Stimulated activated CD4-positive, alpha-beta T cell treated with anti-CD3 and anti-CD28 coated beads, TNF-alpha, amount 100 ng/mL, for 48 hours (primary cell): ENCODE measurements around the gene IP6K2.
A peak's percentile ranks its signal among the peaks of the same experiment; 100 is the strongest.

ENCODE experiments used
- DNase-seq, 3 donors: peaks; one replicate each; pipeline ENCODE4 v3.0.0-alpha.2; 2020; ENCODE audit warnings: low read depth in 3 of 3

The IP6K2 gene

DNA sequence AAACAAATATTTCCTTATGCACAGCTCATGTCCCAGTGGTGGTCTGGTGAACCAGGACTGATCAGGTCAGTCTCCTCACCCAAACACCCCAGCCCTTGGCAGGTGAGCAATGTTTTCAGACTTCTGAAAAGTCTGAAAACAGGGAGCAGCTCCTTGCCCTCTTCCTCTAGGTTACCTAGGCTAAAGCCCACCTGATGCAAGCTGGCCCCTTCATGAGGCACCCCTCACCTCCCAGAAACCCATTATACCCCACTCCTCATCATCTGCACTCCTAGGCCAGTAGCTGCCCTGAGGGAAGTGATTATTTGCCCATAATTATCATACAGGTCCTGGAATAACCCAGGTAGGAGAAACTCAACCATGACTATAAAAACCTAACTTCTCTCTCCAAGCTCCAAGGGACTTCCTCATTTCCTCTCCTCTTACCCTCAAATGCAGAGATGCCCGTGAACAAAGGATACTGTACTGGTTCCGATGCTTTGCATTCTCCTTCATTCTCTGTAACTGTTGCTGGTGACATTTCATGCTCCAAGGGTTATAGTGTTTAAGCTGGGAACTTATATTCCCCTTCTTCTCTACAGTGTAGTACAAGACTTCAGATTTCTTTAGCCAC is 26.1 kb downstream of the IP6K2 start:
- DNase-seq: no peak

GRCh38 chr3:48689384-48689783 is 27.6 kb downstream of the IP6K2 start:
- DNase-seq: no peak

- DNase-seq: no peak
Observed at GRCh38 chr3:48688737-48689075, 28.3 kb downstream of the IP6K2 start.

DNA sequence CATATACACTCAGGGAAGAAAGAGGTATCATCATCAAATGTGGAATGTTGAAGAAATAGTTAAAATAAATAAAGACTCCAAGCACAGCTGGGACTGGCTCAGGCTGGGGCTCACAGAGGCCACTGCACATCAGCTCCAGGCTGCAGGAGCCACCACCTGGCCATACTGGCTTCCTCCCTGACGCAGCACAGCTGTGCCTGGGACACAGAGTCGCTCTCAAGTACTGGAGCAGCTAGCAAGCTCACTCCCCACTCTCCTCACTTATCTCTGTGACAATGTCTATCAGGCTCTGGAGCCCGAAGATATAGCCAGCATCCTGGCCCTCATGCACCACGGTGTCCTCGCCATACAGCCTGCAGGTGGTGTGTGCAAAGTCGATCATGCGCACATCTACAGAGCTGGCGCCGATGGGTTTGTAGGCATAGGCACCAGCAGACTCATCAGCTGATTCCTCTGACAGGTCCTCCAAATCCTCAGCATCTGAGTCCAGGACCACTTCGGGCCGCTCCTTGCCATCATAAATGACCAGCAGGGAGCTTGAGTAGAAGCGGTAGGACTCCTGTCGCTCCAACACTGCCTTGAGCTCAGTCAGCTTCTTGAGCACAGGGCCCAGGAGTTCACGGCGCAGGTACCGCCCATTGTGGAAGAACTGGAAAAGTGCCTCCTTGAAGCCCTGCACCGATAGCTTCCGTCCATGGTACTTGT is 28.8 kb downstream of the IP6K2 start:
- DNase-seq: no peak

GRCh38 chr3:48687220-48687678 is 29.8 kb downstream of the IP6K2 start:
- DNase-seq: no peak

DNA sequence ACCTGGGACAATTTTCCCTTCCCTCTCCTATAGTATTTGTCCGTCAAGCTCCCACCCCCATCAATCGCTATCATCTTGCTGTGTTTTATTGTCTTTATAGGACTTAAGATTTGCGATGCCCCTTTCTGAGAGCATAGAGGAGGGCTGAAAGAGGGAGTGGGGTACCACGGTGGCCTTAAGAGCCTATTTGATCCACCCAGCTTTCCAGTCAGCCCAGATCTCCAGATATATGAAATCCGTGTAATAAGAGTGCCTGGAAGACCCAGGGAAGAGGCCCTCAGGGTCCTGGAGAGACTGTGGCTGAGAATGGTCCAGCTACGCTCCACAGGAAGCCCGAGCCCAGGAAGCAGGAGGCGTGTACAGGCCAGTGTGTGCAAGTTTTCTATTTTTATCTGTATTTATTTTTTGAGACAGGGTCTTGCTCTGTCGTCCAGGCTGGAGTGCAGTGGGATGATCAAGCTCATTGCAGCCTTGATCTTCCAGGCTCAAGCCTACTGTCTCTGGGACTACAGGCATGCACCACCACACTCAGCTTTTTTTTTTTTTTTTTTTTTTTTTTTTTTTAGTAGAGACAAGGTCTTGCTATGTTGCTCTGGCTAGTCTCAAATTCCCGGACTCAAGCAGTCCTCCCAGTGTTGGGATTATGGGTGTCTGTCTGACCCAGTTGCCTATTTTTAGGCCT is 30.3 kb downstream of the IP6K2 start:
- no peak for DNase-seq

DNA sequence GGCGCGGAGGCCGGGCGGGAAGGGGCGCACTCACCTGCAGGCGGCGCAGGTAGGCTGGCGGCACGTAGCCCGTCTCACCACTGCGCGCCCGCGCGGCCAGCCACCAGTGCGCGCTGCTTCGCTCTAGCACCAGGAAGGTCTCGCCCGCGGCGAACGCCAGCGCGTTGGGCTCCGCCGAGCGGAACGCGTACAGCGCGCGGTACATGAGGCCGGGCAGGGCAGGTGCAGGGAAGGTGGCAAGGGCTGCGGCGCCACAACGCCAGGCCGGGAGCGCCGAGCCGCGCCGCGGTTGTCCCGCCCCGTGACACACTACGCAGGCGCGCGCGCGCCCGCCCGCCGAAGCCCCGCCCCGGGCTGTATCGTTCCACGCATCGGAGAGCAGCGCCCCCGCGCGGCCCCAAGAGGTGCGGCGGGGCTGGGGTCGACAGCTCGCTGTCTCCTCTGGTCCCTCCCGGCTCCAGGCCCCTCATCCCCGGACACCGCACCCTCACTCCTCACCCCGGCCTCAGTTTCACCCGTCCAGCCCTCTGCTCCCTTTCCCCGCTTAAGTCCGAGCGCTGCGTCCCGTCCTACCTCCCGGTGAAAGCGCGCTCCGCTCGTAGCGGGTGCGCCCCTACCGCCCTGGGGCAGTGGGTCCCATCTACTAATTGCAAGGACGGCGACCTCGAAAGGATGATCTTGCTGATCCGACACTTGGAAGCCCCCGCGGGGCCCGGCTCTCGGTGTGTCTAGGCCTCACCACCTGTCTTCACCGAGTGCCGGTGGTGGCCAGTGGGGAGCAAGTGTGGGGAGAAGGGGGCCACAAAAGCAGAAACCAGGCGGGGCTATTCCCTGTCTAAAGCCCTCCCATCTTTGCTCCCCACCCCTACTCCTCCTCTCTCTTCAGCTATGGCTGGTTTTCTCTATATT is 31.2 kb downstream of the IP6K2 start, which contains the start of gene NCKIPSD:
Gene NCKIPSD (minus strand): TSS at position 313 of the 909 bp plus-strand sequence. CDS start 108 bp downstream, at position 205.
- DNase-seq: peak; percentile 77 to 93 (median 90)

DNA sequence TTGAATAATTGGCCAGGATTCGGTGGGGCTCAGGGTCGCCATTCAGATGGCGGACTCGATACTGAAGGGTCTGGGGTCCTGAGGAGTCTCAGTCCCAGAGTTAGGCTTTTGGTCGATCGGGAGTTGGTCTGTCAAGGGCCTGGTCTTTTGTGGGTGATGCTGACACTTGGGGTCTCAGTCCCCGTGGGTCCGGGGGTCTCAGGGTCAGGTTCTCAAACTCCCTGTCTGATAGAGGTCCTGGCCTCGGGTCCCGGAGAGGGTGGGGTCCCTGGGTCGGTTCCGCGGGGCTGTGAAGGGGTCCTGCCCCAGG is 31.8 kb downstream of the IP6K2 start:
- no peak for DNase-seq

GRCh38 chr3:48684480-48685143 is 32.4 kb downstream of the IP6K2 start:
- DNase-seq: no peak

DNA sequence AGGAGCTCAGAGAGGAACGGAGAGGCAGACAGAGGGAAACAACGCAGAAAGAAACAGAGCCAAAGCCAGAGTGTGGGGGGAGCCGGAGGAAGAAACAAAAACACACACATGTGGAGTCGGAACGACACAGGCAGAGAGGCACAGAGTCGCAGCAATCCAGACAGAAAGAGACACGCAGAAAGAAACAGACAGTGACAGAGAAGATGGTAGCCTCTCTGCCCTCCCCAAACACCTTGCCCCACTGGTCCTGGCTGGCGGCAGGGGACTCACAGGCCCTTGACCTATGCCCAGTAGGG is 33.0 kb downstream of the IP6K2 start:
- no peak for DNase-seq

- no peak for DNase-seq
Observed at GRCh38 chr3:48682786-48683185, 34.2 kb downstream of the IP6K2 start.

DNA sequence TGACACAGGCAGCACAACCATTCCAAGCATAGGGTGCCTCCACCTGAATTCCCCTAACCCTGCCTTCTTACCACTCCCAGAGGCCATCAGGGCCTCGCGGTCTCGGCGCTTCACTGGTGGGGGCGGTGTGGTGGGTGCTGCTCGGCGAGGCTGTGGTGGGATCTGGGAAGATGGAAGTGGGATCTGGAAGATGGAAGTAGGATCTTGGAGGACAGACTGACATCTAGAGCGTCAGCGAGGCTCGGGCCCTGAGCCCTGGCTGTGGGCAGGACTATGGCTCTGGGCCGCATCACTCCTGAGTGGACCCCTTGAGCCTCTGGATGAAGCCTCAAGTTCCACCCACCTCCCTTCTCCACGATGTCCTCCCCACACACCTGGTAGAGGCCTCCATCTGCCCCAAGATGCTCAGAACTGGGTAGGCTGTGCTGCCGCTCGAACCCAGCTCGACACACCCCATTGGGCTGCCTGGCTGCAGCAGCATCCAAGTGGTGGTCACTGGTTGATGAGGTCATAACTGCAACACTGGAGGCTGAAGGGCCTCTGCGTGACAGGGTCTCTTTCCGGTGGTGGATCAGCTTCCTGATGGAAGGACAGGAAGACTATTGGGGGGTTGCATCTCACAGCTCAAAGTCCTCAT is 34.9 kb downstream of the IP6K2 start:
- no peak for DNase-seq

GRCh38 chr3:48681541-48681880 is 35.5 kb downstream of the IP6K2 start:
- no peak for DNase-seq

GRCh38 chr3:48680811-48681540 is 36.0 kb downstream of the IP6K2 start:
- DNase-seq: no peak

GRCh38 chr3:48679411-48680391 is 37.3 kb downstream of the IP6K2 start:
- no peak for DNase-seq

DNA sequence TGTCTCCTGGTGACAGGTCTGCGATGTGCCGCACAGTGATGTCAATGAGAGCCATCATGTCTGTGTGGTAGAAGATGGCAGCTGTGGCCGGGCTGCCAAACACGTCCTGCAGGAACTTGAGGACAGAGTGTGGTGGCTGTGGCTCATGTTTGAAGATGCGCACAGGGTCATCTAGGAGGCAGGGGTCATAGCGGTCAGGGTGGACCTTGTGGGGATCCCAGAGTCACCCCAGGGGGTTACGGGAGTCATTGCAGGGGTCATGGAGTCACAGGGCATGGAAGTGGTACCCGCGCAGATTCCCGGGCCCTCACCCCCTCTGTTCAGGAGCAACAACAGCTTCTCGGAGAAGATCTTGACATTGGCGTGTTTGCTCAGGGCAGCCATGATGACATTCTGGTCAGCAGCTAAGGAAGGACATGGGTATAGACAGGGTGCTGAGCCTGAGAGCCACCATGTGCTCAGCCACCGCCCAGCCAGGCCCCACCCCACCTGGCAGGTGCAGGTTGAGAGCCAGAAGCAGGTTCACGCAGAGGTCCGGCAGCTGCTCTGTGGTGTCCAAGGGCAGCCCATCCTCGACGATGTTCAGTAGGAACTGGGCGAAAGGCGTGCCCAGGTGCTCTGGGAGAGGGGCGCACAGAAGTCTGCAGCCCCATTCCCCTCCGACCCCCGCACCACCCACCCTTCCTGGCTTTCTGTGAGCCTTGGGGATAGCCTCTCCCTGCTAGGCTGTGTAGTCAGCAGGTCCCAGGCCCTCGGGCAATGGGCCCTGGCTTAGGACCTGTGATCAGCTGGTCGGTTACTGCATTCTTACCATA is 38.2 kb downstream of the IP6K2 start:
- DNase-seq: no peak

- no peak for DNase-seq
Observed at GRCh38 chr3:48678056-48678455, 39.0 kb downstream of the IP6K2 start.

- no peak for DNase-seq
Observed at GRCh38 chr3:48674505-48674904, 42.5 kb downstream of the IP6K2 start.

DNA sequence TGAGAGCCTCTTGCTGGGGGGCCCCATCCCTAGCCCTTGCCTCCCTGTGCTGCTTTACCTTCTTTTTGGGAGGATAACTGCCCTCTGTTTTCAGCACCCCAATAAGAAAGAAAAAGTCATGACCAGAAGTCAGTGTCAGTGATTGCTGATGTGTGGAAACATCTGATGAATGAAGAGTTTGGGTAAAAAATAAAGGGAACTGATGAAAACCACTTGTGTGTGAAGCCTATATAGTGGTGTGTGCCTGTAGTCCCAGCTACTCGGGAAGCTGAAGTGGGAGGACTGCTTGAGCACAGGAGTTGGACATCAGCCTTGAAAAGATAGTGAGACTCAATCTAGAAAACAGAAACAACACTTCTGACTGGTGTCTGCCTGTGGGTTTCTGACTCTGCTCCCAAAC is 44.5 kb downstream of the IP6K2 start:
- DNase-seq: no peak
